HG02763 (cell line): ENCODE data around the gene ZNF664.

Source experiments
- ATAC-seq: cut with Tn5 transposase; IDR thresholded peaks from one replicate; pipeline ENCODE4 v1.9.1; 2021; ENCODE audit warnings: mild to moderate bottlenecking, moderate library complexity; ENCODE audit not compliant: unreplicated experiment

ZNF664 gene

DNA sequence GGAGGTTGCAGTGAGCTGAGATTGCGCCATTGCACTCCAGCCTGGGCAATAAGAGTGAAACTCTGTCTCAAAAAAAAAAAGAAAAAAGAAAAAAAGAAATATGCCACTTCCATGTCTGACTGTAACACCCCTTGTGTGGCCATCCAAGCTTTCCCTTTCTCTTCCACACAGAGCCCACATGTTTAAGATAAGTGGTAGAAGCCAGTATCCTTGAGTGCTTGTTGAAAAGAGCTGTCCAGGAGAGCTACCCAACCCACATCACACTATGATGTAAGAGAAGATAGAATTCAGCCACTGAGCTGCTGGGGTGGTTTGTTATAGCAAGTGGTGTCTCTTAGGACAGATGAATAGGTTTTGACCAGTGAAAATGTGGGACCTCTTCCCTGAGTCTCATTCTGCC, 82.1 kb downstream of the ZNF664 start:
- ATAC-seq = no peak

- no peak for ATAC-seq
Observed at GRCh38 chr12:124057691-124058090, 84.7 kb downstream of the ZNF664 start.

- no peak for ATAC-seq
Observed at GRCh38 chr12:124059752-124060151, 86.7 kb downstream of the ZNF664 start.
